Pulmonary artery endothelial cell (primary cell): ENCODE measurements around the gene SIGLEC8. TPM values are rescaled to one million over a fixed set of nuclear protein-coding genes. Genes with fewer than 3 reads are reported as not detected.
"Not testable (repeated sequence)": the region's sequence is repeated elsewhere in the genome, so short reads cannot be mapped to it uniquely, and the experiment has no call there.

Experiments
- DNase-seq: peaks from one replicate; pipeline ENCODE4 v3.0.0-alpha.2; 2011; ENCODE audit warnings: low read depth, low spot score
- total RNA-seq: library from RNA; depleted of rRNA; stranded (reverse); fragments of >200 nt; gene quantifications from 2 replicates; pipeline ENCODE4 v1.2.3, GENCODE V29; 2014

The SIGLEC8 gene
- total RNA-seq, 1 donor from 2014 or later = not detected

DNA sequence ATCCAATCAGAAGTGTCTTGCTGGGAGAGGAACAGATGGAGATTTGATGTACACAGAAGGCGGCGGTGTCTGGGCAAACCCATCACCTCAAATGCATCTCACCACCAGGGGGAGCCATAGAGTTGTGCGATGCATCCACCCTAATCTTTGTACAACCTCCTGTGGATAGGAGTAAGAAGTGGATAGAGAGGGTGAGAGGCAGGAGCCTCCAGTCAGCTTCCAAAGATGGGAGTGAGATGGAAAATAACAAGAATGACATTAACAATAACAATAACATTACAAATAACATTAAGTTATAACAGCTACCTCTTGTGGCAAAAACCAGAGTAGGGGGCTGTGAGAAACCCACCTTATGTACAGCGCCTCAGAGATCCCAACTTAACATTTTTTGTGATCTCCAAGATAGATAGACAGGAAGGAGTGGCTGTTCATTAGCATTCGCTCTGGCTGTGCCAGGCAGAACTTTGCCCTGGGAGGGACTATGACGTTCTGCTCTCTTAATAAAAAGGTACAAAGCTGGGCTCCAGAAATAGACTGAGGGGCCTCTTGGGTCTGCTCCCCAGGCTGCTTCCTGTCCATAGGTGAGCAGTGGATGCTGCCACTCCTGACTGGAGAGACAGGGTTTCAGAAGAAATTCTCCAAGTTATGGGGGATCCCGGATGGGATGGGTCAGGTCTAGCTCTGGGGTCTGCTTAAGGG, 14.9 kb upstream of the SIGLEC8 start:
- DNase-seq = peak; percentile 24

- DNase-seq = no peak
Observed at GRCh38 chr19:51472607-51473006, 14.4 kb upstream of the SIGLEC8 start.

GRCh38 chr19:51471527-51471926, 13.3 kb upstream of the SIGLEC8 start:
- DNase-seq = no peak

DNA sequence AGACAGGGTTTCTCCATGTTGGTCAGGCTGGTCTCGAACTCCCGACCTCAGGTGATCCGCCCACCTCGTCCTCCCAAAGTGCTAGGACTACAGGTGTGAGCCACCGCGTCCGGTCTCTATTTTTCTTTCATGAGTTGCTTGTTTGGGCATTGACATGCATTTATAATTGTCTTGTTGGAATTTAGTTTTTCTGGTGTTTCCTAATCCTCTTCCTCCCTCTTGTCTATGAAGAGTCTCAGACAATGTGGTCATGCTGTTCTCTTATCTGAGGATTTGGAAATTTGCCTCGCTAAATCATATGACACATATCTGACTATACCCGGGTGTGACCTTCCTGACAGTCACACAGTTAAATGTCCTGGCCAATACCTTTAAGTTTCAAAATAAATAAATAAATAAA, 12.7 kb upstream of the SIGLEC8 start:
- DNase-seq = no peak

DNA sequence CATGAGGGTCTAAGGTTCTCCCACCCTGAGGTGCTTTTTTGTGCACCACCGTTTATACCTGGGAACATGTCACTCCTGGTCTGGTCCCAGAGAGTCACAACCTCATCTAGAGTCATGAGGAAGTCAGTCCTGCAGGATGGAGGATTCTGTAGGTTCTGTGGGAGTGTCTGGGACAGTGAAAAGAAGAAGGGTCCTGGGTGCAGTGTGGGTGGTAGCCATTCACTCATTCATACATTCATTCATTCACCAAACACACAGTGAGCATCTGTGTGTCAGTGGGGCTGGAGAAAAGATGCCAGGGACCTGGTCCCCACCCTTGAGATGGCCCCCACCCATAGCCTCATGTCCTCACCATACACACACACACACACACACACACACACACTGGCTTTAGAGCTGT, 11.4 kb upstream of the SIGLEC8 start:
- DNase-seq = no peak

GRCh38 chr19:51469162-51469561, 10.9 kb upstream of the SIGLEC8 start:
- no peak for DNase-seq

- no peak for DNase-seq
Observed at GRCh38 chr19:51468545-51468920, 10.3 kb upstream of the SIGLEC8 start.

DNA sequence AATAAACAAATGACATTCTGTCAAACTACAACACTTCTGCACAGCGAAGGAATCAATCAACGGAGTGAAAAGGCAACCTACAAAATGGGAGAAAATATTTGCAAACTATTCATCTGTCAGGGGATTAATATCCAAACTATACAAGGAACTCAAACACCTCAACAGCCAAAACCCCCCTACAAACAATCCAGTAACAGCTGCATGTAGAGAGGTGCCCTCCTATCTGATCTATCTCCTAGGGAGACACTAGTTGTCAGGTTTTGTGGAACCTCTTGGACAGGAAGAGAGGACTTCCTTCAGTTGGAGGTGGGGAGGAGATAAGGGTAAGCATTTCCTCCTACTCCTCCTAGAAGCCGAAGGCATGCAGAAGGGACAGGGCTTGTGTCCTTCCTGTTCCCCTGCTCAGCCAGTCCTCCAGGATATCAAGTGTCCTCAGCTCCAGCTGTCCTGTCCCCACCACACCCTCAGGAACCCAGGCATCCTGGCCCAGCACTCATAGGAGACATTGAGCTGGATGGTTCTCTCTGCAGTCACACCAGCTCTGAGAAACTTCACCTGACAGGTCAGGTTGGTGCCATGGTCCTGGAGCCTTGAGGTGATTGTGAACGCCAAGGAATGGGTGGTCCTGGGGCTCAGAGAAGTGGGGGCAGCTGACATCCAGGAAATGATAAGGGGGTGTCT, 9.8 kb upstream of the SIGLEC8 start:
- no peak for DNase-seq

GRCh38 chr19:51466723-51467122, 8.5 kb upstream of the SIGLEC8 start:
- no peak for DNase-seq

DNA sequence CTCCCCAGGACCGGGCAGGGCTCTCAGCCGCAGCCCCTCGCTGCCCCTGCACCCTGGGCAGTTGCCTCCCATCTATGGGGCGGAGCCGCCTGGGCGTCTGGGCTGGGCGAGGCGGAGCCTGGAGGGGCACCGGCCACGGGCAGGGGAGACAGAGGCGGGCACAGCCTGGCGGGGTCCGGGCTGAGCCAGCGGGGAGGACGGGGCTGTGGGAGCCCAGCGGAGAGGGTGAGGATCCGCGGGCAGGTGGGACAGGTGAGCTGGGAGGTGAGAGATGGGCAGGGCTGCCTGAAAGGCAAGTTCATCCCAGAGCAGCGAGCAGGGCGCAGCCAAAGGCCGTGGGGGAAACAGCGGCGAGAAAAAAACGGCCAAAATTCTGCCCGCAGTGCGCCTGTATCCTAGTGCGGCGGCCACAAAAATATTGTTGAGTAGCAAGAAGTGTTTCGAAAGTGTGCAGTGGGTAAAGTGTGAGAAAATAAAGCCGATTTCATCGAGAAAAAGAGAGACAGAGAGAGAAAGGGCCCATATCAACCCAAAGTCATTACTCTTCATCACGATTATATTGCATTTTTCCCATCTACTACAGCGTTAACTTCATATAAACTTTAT, 5.8 kb upstream of the SIGLEC8 start:
- not testable (repeated sequence) for DNase-seq

GRCh38 chr19:51462681-51463080, 4.4 kb upstream of the SIGLEC8 start:
- DNase-seq = no peak

- DNase-seq = no peak
Observed at GRCh38 chr19:51462276-51462675, 4.0 kb upstream of the SIGLEC8 start.

GRCh38 chr19:51461723-51462161, 3.5 kb upstream of the SIGLEC8 start:
- no peak for DNase-seq

GRCh38 chr19:51460164-51460992, 2.1 kb upstream of the SIGLEC8 start:
- DNase-seq = no peak

- DNase-seq = no peak
Observed at GRCh38 chr19:51458899-51459505, 748 bp upstream of the SIGLEC8 start.

GRCh38 chr19:51457351-51458013, 772 bp downstream of the SIGLEC8 start:
- no peak for DNase-seq

DNA sequence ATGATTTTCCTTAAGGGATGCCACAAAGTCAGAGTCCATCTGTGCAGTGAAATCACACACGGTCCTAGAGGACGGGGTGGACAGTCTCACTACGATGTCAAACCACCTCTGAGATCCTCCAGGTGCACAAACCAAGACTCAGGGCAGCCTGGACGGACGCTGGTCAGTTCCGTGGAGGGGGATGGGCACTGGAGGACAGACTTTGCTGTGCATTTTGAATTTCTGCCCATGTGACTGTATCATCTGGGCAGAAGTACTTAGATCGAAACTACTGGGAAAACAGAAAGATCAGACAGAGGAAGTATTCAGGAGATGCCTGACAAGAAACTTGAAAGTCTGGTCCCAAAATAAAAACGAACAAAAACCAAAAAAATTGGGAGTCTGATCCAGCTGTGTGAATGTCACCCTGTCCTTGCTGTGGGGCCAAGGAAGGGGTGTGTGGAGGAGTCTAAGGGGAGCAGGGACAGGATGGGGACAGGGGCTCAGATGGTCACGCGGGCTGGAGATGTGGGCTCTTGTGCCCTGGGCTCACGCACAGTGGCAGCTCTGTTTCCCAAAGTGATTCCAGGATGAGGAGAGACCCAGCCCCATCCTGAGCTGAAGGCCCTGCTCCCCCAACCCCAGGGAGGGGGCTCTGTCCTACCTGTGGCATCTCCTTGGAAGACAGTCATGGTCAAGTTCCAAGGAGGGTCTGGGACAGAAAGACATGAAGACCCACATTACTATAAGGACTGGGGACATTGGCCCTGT, 1.5 kb downstream of the SIGLEC8 start:
- DNase-seq = no peak

DNA sequence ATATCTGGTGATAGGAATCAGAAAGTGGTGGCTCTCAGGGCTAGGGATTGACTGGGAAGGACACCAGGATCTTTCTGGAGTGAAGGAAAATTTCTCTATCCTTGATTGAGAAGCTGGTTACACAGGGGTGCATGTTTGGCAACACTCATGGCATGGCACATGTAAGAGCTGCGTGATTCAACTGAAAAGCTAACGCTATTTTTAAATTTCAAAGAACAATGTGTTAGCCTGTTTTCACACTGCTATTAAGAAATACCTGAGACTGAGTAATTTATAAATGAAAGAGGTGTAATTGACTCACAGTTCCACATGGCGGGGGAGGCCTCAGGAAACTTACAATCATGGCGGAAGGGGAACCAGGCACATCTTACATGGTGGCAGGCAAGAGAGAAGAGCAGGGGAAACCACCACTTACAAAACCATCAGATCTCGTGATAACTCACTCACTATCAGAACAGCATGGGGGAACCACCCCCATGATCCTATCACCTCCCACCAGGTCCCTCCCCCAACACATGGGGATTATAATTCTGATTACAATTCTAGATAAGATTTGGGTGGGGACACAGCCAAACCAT, 7.4 kb downstream of the SIGLEC8 start:
- DNase-seq = no peak

DNA sequence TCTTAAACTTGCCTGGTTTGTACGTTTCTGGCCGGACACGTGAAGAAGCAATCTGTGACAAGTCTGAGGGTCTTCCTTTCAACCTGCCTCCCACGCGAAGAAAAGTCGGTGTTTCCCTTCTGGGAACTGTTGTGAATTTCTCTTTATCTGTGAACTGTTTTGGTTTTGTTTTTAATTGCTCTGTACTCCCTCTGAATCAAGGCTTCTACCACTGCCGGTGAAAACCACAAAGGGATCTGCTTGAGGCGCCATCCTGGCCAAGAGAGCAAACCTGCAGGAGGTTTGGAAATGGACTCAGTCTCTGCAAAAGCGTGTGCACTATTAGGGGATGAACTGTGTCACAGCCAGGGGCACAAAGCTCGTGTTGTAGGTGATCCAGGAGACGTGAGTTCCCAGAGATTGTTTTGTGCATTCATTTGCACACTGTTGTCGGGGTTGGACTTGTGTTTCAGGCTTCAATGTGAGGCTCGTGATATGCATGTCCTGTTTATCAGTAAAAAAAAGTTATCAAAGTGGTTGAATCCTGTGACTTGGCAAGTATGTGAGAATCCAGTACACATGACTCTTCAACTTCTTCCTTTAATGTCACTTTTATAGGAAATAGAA, 9.7 kb downstream of the SIGLEC8 start:
- DNase-seq = no peak
